WTC11 (cell line): Measurements from ENCODE around the gene MYO5B. TPM values are rescaled to one million over a fixed set of nuclear protein-coding genes. Genes with fewer than 3 reads are reported as not detected.

Experiments used
- ATAC-seq: fragments of 200-7000 bp; cut with Tn5 transposase; 2 replicates; pipeline ENCODE4 v1.10.0; 2021; ENCODE audit warnings: mild to moderate bottlenecking, moderate library complexity
- CTCF ChIA-PET: fragments of 300-600 bp; sonication (Branson Sonifier 250); formaldehyde crosslinking; loops from one replicate; lab custom pipeline; 2021; ENCODE audit warnings: antibody characterized with exemption; lab: Charles Lee
- POLR2A ChIA-PET: fragments of 350-600 bp; sonication (Branson Sonifier 250); formaldehyde crosslinking; loops from one replicate; lab custom pipeline; 2021; ENCODE audit warnings: antibody characterized with exemption; lab: Charles Lee
- DNase-seq: peaks from one replicate; pipeline ENCODE4 v3.0.0; 2021; ENCODE audit warnings: low spot score
- H3K27ac Mint-ChIP-seq: 2 replicates; pipeline ENCODE4 v1.8.0; 2021; ENCODE audit warnings: mixed read lengths
- H3K27me3 Mint-ChIP-seq: 2 replicates; pipeline ENCODE4 v1.8.0; 2021; ENCODE audit warnings: low read depth, mild to moderate bottlenecking, moderate library complexity, mixed read lengths
- H3K36me3 Mint-ChIP-seq: 2 replicates; pipeline ENCODE4 v1.8.0; 2021; ENCODE audit warnings: mixed read lengths
- H3K4me1 Mint-ChIP-seq: 2 replicates; pipeline ENCODE4 v1.8.0; 2022; ENCODE audit warnings: mixed read lengths
- H3K4me3 Mint-ChIP-seq: 2 replicates; pipeline ENCODE4 v1.8.0; 2021; ENCODE audit warnings: mild to moderate bottlenecking, moderate library complexity, mixed read lengths
- H3K9me3 Mint-ChIP-seq: 2 replicates; pipeline ENCODE4 v1.8.0; 2021; ENCODE audit warnings: mixed read lengths
- ESRRA ChIP-seq: sonication (generic); formaldehyde crosslinking; IDR thresholded peaks from 2 replicates; pipeline ENCODE4 v1.8.1; 2022; ENCODE audit warnings: mild to moderate bottlenecking, missing genetic modification reagents, borderline replicate concordance
- GTF2I ChIP-seq: fragments of 250-450 bp; sonication (Bioruptor Pico); conservative IDR thresholded peaks from 2 replicates; pipeline ENCODE4 v1.4.0; 2021; ENCODE audit warnings: mild to moderate bottlenecking
- JAZF1 ChIP-seq: fragments of 250-450 bp; sonication (Bioruptor Pico); IDR thresholded peaks from 2 replicates; pipeline ENCODE4 v1.9.0; 2021; ENCODE audit warnings: moderate library complexity, mild to moderate bottlenecking, inconsistent platforms
- KAT7 ChIP-seq: sonication (generic); formaldehyde crosslinking; IDR thresholded peaks from 2 replicates; pipeline ENCODE4 v1.8.1; 2023; ENCODE audit warnings: missing genetic modification reagents, mild to moderate bottlenecking, borderline replicate concordance
- NFE2L1 ChIP-seq: sonication (generic); formaldehyde crosslinking; IDR thresholded peaks from 2 replicates; pipeline ENCODE4 v1.8.1; 2023; ENCODE audit warnings: missing genetic modification reagents
- NR1H2 ChIP-seq: sonication (generic); formaldehyde crosslinking; IDR thresholded peaks from 2 replicates; pipeline ENCODE4 v1.9.0; 2021; ENCODE audit warnings: mild to moderate bottlenecking, moderate library complexity, missing genetic modification reagents
- PRRX2 ChIP-seq: fragments of 250-450 bp; sonication (Bioruptor Pico); IDR thresholded peaks from 2 replicates; pipeline ENCODE4 v1.8.0; 2021; ENCODE audit warnings: mild to moderate bottlenecking
- RORB ChIP-seq: fragments of 250-450 bp; sonication (Bioruptor Pico); IDR thresholded peaks from 2 replicates; pipeline ENCODE4 v1.9.0; 2021; ENCODE audit warnings: mild to moderate bottlenecking
- SMAD3 ChIP-seq: sonication (generic); formaldehyde crosslinking; IDR thresholded peaks from 2 replicates; pipeline ENCODE4 v1.8.0; 2022; ENCODE audit warnings: missing genetic modification reagents, mild to moderate bottlenecking, borderline replicate concordance
- SMAD4 ChIP-seq: sonication (generic); formaldehyde crosslinking; IDR thresholded peaks from 2 replicates; pipeline ENCODE4 v1.8.0; 2022; ENCODE audit warnings: mild to moderate bottlenecking, missing genetic modification reagents
- ZNF121 ChIP-seq: sonication (generic); formaldehyde crosslinking; IDR thresholded peaks from 2 replicates; pipeline ENCODE4 v1.8.0; 2023; ENCODE audit warnings: missing genetic modification reagents
- ZNF138 ChIP-seq: sonication (generic); formaldehyde crosslinking; conservative IDR thresholded peaks from 2 replicates; pipeline ENCODE4 v1.8.1; 2022; ENCODE audit warnings: mild to moderate bottlenecking, moderate library complexity, missing genetic modification reagents
- ZNF232 ChIP-seq: sonication (generic); formaldehyde crosslinking; IDR thresholded peaks from 2 replicates; pipeline ENCODE4 v1.8.0; 2022; ENCODE audit warnings: mild to moderate bottlenecking, missing genetic modification reagents
- ZNF263 ChIP-seq: sonication (generic); formaldehyde crosslinking; IDR thresholded peaks from 2 replicates; pipeline ENCODE4 v1.8.1; 2022; ENCODE audit warnings: low read depth, mild to moderate bottlenecking, moderate library complexity, missing genetic modification reagents
- ZNF396 ChIP-seq: fragments of 250-450 bp; sonication (Bioruptor Pico); IDR thresholded peaks from 2 replicates; pipeline ENCODE4 v1.8.0; 2021; ENCODE audit warnings: mild to moderate bottlenecking, moderate library complexity, borderline replicate concordance
- ZNF671 ChIP-seq: fragments of 250-450 bp; sonication (Bioruptor Pico); IDR thresholded peaks from 2 replicates; pipeline ENCODE4 v1.8.0; 2021; ENCODE audit warnings: mild to moderate bottlenecking
- total RNA-seq: library from RNA; stranded (reverse); gene quantifications from 3 replicates; pipeline ENCODE4 v1.2.3, GENCODE V29; 2021
- TF ChIP-seq, protein P1 (sequence below): sonication (generic); formaldehyde crosslinking; IDR thresholded peaks from 2 replicates; pipeline ENCODE4 v1.8.0; 2022; ENCODE audit warnings: mild to moderate bottlenecking, missing genetic modification reagents
- TF ChIP-seq, protein P2 (sequence below): sonication (generic); formaldehyde crosslinking; conservative IDR thresholded peaks from 2 replicates; pipeline ENCODE4 v1.8.1; 2023; ENCODE audit warnings: mild to moderate bottlenecking, low read depth, missing genetic modification reagents, moderate library complexity
- TF ChIP-seq, protein P3 (sequence below): sonication (generic); formaldehyde crosslinking; IDR thresholded peaks from 2 replicates; pipeline ENCODE4 v1.8.0; 2022; ENCODE audit warnings: mild to moderate bottlenecking, missing genetic modification reagents
- TF ChIP-seq, protein P4 (sequence below): sonication (generic); formaldehyde crosslinking; IDR thresholded peaks from 2 replicates; pipeline ENCODE4 v1.8.1; 2023; ENCODE audit warnings: mild to moderate bottlenecking, missing genetic modification reagents, borderline replicate concordance
- TF ChIP-seq, protein P5 (sequence below): sonication (generic); formaldehyde crosslinking; IDR thresholded peaks from 2 replicates; pipeline ENCODE4 v1.8.1; 2022; ENCODE audit warnings: mild to moderate bottlenecking, missing genetic modification reagents, moderate library complexity, borderline replicate concordance
- TF ChIP-seq, protein P6 (sequence below): fragments of 200-600 bp; IDR thresholded peaks from 2 replicates; pipeline ENCODE4 v1.8.0; 2022; ENCODE audit warnings: antibody characterized with exemption

Gene MYO5B
- total RNA-seq, 1 experiment from 2014 or later: 8.7 TPM

DNA sequence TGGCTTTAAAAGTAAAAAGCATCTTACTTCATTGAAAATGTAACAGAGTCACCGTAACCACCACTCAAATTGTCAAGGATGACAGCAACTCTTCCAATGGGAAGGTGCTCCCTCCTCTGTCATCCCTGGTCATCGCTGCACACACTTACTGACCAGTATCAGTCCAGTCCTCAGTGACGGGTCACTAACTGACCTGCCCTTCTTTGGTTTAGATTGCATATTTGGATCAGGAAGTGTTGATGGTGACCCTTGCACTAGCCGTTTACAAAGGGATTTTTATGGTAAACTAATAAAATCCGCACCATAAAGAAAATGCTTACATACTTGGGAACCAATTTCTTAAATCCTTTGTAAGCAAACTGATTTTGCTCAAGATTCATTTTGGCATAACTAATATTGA lies 239.7 kb downstream of the MYO5B start:
- ATAC-seq: no peak
- Mint-ChIP-seq H3K4me3 (no peak overlapping the region), H3K36me3 (no peaks in the 10 kb centered on the region), H3K9me3 (no peaks in the 10 kb centered on the region), H3K4me1 (peaks cover 7% of the 10 kb centered on the region; the same call in 1 of the 2 replicates), H3K27me3 (no peaks in the 10 kb centered on the region; the same call in 1 of the 2 replicates), H3K27ac (no peak overlapping the region)
- ChIA-PET POLR2A (no interaction called here), CTCF (no interaction called here)
- TF ChIP-seq NFE2L1 (no peak), ZNF396 (CRISPR knock-in tag) (no peak), JAZF1 (CRISPR knock-in tag) (no peak), ZNF263 (CRISPR knock-in tag) (no peak), NR1H2 (CRISPR knock-in tag) (no peak)
- TF ChIP-seq, protein P1, sequence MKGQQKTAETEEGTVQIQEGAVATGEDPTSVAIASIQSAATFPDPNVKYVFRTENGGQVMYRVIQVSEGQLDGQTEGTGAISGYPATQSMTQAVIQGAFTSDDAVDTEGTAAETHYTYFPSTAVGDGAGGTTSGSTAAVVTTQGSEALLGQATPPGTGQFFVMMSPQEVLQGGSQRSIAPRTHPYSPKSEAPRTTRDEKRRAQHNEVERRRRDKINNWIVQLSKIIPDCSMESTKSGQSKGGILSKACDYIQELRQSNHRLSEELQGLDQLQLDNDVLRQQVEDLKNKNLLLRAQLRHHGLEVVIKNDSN (CRISPR knock-in tag): no peak
- TF ChIP-seq, protein P2, sequence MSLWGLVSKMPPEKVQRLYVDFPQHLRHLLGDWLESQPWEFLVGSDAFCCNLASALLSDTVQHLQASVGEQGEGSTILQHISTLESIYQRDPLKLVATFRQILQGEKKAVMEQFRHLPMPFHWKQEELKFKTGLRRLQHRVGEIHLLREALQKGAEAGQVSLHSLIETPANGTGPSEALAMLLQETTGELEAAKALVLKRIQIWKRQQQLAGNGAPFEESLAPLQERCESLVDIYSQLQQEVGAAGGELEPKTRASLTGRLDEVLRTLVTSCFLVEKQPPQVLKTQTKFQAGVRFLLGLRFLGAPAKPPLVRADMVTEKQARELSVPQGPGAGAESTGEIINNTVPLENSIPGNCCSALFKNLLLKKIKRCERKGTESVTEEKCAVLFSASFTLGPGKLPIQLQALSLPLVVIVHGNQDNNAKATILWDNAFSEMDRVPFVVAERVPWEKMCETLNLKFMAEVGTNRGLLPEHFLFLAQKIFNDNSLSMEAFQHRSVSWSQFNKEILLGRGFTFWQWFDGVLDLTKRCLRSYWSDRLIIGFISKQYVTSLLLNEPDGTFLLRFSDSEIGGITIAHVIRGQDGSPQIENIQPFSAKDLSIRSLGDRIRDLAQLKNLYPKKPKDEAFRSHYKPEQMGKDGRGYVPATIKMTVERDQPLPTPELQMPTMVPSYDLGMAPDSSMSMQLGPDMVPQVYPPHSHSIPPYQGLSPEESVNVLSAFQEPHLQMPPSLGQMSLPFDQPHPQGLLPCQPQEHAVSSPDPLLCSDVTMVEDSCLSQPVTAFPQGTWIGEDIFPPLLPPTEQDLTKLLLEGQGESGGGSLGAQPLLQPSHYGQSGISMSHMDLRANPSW (CRISPR knock-in tag): no peak
- no peak for DNase-seq

DNA sequence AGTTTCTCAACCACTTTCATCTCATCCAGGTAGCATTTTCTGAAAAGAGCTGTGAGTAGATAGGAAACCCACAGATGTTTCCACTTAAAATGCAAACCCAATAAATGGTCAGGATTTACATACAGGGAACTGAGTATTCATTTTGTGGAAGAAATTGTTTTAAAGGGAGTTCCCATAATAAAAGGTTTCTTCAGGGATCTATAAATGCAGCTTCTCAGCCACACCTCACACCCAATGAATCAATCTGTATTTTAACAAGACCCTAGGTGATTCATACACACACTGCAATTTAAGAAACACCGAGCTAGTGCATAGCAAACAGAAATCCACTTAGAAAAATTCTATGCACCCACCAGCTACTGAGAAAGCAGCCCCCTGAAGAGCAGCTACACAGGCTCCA lies 241.6 kb downstream of the MYO5B start:
- POLR2A ChIA-PET: no interaction called here
- Mint-ChIP-seq H3K9me3 (no peaks in the 10 kb centered on the region), H3K27ac (no peak overlapping the region), H3K27me3 (no peaks in the 10 kb centered on the region; the same call in 1 of the 2 replicates), H3K4me3 (no peak overlapping the region), H3K4me1 (peaks cover 7% of the 10 kb centered on the region; the same call in 1 of the 2 replicates), H3K36me3 (no peaks in the 10 kb centered on the region)
- no peak for ATAC-seq
- TF ChIP-seq, protein P3, sequence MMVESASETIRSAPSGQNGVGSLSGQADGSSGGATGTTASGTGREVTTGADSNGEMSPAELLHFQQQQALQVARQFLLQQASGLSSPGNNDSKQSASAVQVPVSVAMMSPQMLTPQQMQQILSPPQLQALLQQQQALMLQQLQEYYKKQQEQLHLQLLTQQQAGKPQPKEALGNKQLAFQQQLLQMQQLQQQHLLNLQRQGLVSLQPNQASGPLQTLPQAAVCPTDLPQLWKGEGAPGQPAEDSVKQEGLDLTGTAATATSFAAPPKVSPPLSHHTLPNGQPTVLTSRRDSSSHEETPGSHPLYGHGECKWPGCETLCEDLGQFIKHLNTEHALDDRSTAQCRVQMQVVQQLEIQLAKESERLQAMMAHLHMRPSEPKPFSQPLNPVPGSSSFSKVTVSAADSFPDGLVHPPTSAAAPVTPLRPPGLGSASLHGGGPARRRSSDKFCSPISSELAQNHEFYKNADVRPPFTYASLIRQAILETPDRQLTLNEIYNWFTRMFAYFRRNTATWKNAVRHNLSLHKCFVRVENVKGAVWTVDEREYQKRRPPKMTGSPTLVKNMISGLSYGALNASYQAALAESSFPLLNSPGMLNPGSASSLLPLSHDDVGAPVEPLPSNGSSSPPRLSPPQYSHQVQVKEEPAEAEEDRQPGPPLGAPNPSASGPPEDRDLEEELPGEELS: no peak
- TF ChIP-seq, protein P4, sequence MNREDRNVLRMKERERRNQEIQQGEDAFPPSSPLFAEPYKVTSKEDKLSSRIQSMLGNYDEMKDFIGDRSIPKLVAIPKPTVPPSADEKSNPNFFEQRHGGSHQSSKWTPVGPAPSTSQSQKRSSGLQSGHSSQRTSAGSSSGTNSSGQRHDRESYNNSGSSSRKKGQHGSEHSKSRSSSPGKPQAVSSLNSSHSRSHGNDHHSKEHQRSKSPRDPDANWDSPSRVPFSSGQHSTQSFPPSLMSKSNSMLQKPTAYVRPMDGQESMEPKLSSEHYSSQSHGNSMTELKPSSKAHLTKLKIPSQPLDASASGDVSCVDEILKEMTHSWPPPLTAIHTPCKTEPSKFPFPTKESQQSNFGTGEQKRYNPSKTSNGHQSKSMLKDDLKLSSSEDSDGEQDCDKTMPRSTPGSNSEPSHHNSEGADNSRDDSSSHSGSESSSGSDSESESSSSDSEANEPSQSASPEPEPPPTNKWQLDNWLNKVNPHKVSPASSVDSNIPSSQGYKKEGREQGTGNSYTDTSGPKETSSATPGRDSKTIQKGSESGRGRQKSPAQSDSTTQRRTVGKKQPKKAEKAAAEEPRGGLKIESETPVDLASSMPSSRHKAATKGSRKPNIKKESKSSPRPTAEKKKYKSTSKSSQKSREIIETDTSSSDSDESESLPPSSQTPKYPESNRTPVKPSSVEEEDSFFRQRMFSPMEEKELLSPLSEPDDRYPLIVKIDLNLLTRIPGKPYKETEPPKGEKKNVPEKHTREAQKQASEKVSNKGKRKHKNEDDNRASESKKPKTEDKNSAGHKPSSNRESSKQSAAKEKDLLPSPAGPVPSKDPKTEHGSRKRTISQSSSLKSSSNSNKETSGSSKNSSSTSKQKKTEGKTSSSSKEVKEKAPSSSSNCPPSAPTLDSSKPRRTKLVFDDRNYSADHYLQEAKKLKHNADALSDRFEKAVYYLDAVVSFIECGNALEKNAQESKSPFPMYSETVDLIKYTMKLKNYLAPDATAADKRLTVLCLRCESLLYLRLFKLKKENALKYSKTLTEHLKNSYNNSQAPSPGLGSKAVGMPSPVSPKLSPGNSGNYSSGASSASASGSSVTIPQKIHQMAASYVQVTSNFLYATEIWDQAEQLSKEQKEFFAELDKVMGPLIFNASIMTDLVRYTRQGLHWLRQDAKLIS (CRISPR knock-in tag): no peak
- TF ChIP-seq ESRRA (no peak), GTF2I (no peak), SMAD3 (no peak), ZNF232 (CRISPR knock-in tag) (no peak), ZNF121 (CRISPR knock-in tag) (no peak), KAT7 (CRISPR knock-in tag) (no peak), SMAD4 (CRISPR knock-in tag) (no peak), ZNF138 (CRISPR knock-in tag) (no peak), PRRX2 (no peak), RORB (CRISPR knock-in tag) (no peak), ZNF671 (CRISPR knock-in tag) (no peak)
- TF ChIP-seq, protein P5, sequence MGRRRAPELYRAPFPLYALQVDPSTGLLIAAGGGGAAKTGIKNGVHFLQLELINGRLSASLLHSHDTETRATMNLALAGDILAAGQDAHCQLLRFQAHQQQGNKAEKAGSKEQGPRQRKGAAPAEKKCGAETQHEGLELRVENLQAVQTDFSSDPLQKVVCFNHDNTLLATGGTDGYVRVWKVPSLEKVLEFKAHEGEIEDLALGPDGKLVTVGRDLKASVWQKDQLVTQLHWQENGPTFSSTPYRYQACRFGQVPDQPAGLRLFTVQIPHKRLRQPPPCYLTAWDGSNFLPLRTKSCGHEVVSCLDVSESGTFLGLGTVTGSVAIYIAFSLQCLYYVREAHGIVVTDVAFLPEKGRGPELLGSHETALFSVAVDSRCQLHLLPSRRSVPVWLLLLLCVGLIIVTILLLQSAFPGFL: no peak
- TF ChIP-seq, protein P6, sequence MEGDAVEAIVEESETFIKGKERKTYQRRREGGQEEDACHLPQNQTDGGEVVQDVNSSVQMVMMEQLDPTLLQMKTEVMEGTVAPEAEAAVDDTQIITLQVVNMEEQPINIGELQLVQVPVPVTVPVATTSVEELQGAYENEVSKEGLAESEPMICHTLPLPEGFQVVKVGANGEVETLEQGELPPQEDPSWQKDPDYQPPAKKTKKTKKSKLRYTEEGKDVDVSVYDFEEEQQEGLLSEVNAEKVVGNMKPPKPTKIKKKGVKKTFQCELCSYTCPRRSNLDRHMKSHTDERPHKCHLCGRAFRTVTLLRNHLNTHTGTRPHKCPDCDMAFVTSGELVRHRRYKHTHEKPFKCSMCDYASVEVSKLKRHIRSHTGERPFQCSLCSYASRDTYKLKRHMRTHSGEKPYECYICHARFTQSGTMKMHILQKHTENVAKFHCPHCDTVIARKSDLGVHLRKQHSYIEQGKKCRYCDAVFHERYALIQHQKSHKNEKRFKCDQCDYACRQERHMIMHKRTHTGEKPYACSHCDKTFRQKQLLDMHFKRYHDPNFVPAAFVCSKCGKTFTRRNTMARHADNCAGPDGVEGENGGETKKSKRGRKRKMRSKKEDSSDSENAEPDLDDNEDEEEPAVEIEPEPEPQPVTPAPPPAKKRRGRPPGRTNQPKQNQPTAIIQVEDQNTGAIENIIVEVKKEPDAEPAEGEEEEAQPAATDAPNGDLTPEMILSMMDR: no peak
- DNase-seq: no peak
- CTCF ChIA-PET: no interaction called here
